ENCODE measurements around the gene GRN.

- no peak for TF ChIP-seq POLR2AphosphoS5 (IDR thresholded peaks at IDR 0.05; ENCODE audit: low read depth, low read length)
- no peak for TF ChIP-seq TAF1 (IDR thresholded peaks at IDR 0.05; ENCODE audit: borderline replicate concordance, insufficient read depth, low read length)
- TF ChIP-seq REST (IDR thresholded peaks at IDR 0.05; ENCODE audit: insufficient read depth in 1 of 2, low read depth in 2 of 2, low read length in 2 of 2), result no peak
- no peak for TF ChIP-seq SIN3A (IDR thresholded peaks at IDR 0.05; ENCODE audit: borderline replicate concordance, insufficient read depth, low read length)
- TF ChIP-seq FOXP2 (optimal IDR thresholded peaks at IDR 0.05; ENCODE audit: borderline replicate concordance, extremely low read depth, extremely low read length, insufficient read depth), result no peak
Measured at GRCh38 chr17:44384281-44384822, 39.2 kb downstream of the GRN start.

All from PFSK-1 (cell line).